Colonic mucosa (tissue), 4 donors: ENCODE data around the gene HDAC4. TPM values are rescaled to one million over a fixed set of nuclear protein-coding genes. Genes with fewer than 3 reads are reported as not detected.

Source experiments
- DNase-seq: peaks from one replicate; pipeline ENCODE4 v3.0.0-alpha.2; 2020
- H3K27ac ChIP-seq: fragments of 200-600 bp; one replicate; pipeline ENCODE4 v1.8.0; 2021
- H3K27me3 ChIP-seq: fragments of 200-600 bp; one replicate; pipeline ENCODE4 v1.8.0; 2021
- H3K36me3 ChIP-seq: fragments of 200-600 bp; one replicate; pipeline ENCODE4 v1.8.0; 2021
- H3K4me1 ChIP-seq: fragments of 200-600 bp; one replicate; pipeline ENCODE4 v1.8.0; 2021; ENCODE audit warnings: mild to moderate bottlenecking
- H3K4me3 ChIP-seq: fragments of 200-600 bp; one replicate; pipeline ENCODE4 v1.8.0; 2021
- H3K9ac ChIP-seq, 2 donors: one replicate each; pipeline ENCODE4 v1.7.0; 2013; ENCODE audit warnings: control low read depth in 2 of 2, low read depth in 2 of 2, low read length in 2 of 2
- H3K9me3 ChIP-seq: fragments of 200-600 bp; one replicate; pipeline ENCODE4 v1.8.0; 2021
- CTCF ChIP-seq: fragments of 200-600 bp; IDR thresholded peaks from one replicate; pipeline ENCODE4 v1.8.0; 2022; ENCODE audit warnings: antibody characterized with exemption, mild to moderate bottlenecking
- intact Hi-C: fragments of 100-400 bp; cut with DNase I; formaldehyde crosslinking; loops from one replicate; pipeline ENCODE4 v1.14.1; 2022
- total RNA-seq, 2 donors: library from RNA; stranded (reverse); fragmentation: NEBNext Ultra II Directional in 1 of 2; extraction: Animal tissue kit (Norgen Biotek cat#: 25700) in 1 of 2; gene quantifications; one replicate each; pipeline ENCODE4 v1.2.1, GENCODE V29; 2021
- donor health status: healthy.
- donor health status: DM: no; HTN: no; CAD: no.
- donor health status: DM: no; HTN: no; CAD: no.

HDAC4 gene
- total RNA-seq, 2 donors from 2014 or later: 35.3 to 46.8 TPM

GRCh38 chr2:239238839-239239606, 161.8 kb downstream of the HDAC4 start:
- Histone ChIP-seq H3K9ac (no peak overlapping the region), H3K9me3 (no peaks in the 10 kb centered on the region), H3K36me3 (no peaks in the 10 kb centered on the region), H3K27ac (peak overlapping the region; percentile 22), H3K27me3 (no peaks in the 10 kb centered on the region), H3K4me1 (peaks cover under 1% of the 10 kb centered on the region), H3K4me3 (no peak overlapping the region)
- intact Hi-C loops: no loop called here
- TF ChIP-seq CTCF: no peak
- DNase-seq: no peak

- no peak for TF ChIP-seq CTCF
- H3K36me3 ChIP-seq: no peaks in the 10 kb centered on the region
- intact Hi-C loops: no loop called here
- no peaks in the 10 kb centered on the region for H3K27me3 ChIP-seq
- H3K4me1 ChIP-seq: no peaks in the 10 kb centered on the region
- no peak overlapping the region for H3K27ac ChIP-seq
- DNase-seq: no peak
- H3K4me3 ChIP-seq: no peak overlapping the region
- H3K9me3 ChIP-seq: no peaks in the 10 kb centered on the region
- H3K9ac ChIP-seq: no peak overlapping the region
These were observed 162.4 kb downstream of the HDAC4 start for GRCh38 chr2:239238381-239238780.

- no peaks in the 10 kb centered on the region for H3K36me3 ChIP-seq
- intact Hi-C loops: no loop called here
- no peak overlapping the region for H3K4me3 ChIP-seq
- no peaks in the 10 kb centered on the region for H3K4me1 ChIP-seq
- no peaks in the 10 kb centered on the region for H3K9me3 ChIP-seq
- H3K27me3 ChIP-seq: no peaks in the 10 kb centered on the region
- H3K9ac ChIP-seq: no peak overlapping the region
- H3K27ac ChIP-seq: no peak overlapping the region
- TF ChIP-seq CTCF: no peak
- no peak for DNase-seq
These were observed 164.0 kb downstream of the HDAC4 start for GRCh38 chr2:239236808-239237205.

GRCh38 chr2:239236043-239236807, 164.6 kb downstream of the HDAC4 start:
- TF ChIP-seq CTCF: no peak
- intact Hi-C loops: no loop called here
- Histone ChIP-seq H3K9me3 (no peaks in the 10 kb centered on the region), H3K36me3 (no peaks in the 10 kb centered on the region), H3K4me1 (no peaks in the 10 kb centered on the region), H3K27me3 (no peaks in the 10 kb centered on the region), H3K4me3 (no peak overlapping the region), H3K9ac (no peak overlapping the region), H3K27ac (no peak overlapping the region)
- no peak for DNase-seq

GRCh38 chr2:239235311-239235710, 165.5 kb downstream of the HDAC4 start:
- Histone ChIP-seq H3K4me3 (no peak overlapping the region), H3K9me3 (no peaks in the 10 kb centered on the region), H3K4me1 (no peaks in the 10 kb centered on the region), H3K27me3 (no peaks in the 10 kb centered on the region), H3K27ac (no peak overlapping the region), H3K36me3 (no peaks in the 10 kb centered on the region), H3K9ac (no peak overlapping the region)
- intact Hi-C loops: no loop called here
- no peak for DNase-seq
- TF ChIP-seq CTCF: no peak
